ENCODE measurements around the gene PPFIBP2.

- TF ChIP-seq CTCF (IDR thresholded peaks at IDR 0.05) (no peak), POLR2A (IDR thresholded peaks at IDR 0.05) (no peak)
Measured at GRCh38 chr11:7672276-7672959, 158.6 kb downstream of the PPFIBP2 start.
